Measurements from ENCODE around the gene IGLL5.

GRCh38 chr22:22858559-22858937, 29.1 kb upstream of the IGLL5 start:
- TF ChIP-seq POLR2A (IDR thresholded peaks at IDR 0.05) = no peak
- TF ChIP-seq CTCF (IDR thresholded peaks at IDR 0.05) = no peak
- no peak for TF ChIP-seq EP300 (IDR thresholded peaks at IDR 0.05)

All from stomach (tissue), 4 donors.